Tibial artery (tissue), 4 donors: Measurements from ENCODE around the gene HIC2.
"Not testable (repeated sequence)": the region's sequence is repeated elsewhere in the genome, so short reads cannot be mapped to it uniquely, and the experiment has no call there.

ENCODE experiments used
- DNase-seq, 2 donors: peaks; one replicate each; pipeline ENCODE4 v3.0.0-alpha.2; 2019
- H3K27ac ChIP-seq, 2 donors: fragments of 200-600 bp; sonication (generic) in 1 of 2; 1 replicate in 1 of 2; 2 replicates in 1 of 2; pipeline ENCODE4 v1.5.1; 2018 to 2019; ENCODE audit warnings: mild to moderate bottlenecking in 1 of 2
- H3K27me3 ChIP-seq, 2 donors: fragments of 200-600 bp; sonication (generic) in 1 of 2; one replicate each; pipeline versions ENCODE4 v1.5.1 to v1.6.0; 2016 to 2019
- H3K36me3 ChIP-seq, 3 donors: fragments of 200-600 bp; sonication (generic) in 2 of 3; one replicate each; pipeline ENCODE4 v1.5.1; 2016 to 2019; ENCODE audit warnings: mild to moderate bottlenecking in 2 of 3
- H3K4me1 ChIP-seq, 4 donors: fragments of 200-600 bp; sonication (generic) in 2 of 4; 1 replicate in 3 of 4; 2 replicates in 1 of 4; pipeline ENCODE4 v1.5.1; 2016 to 2019
- H3K4me3 ChIP-seq, 2 donors: fragments of 200-600 bp; sonication (generic) in 1 of 2; 1 replicate in 1 of 2; 2 replicates in 1 of 2; pipeline ENCODE4 v1.5.1; 2018 to 2019; ENCODE audit warnings: mild to moderate bottlenecking in 2 of 2
- H3K9me3 ChIP-seq, 3 donors: fragments of 200-600 bp; sonication (generic) in 1 of 3; one replicate each; pipeline ENCODE4 v1.5.1; 2016 to 2019
- intact Hi-C: fragments of 100-400 bp; cut with DNase I; formaldehyde crosslinking; loops from one replicate; pipeline ENCODE4 v1.15.0; 2023; ENCODE audit warnings: low total_unique reads

HIC2 gene

GRCh38 chr22:21499623-21500506 is 82.7 kb downstream of the HIC2 start:
- DNase-seq, H3K27ac ChIP-seq, intact Hi-C loops: not testable (repeated sequence)

More at GRCh38 chr22:21499623-21500506, 82.7 kb downstream of the HIC2 start:
- not testable (repeated sequence) for H3K4me1 ChIP-seq, H3K9me3 ChIP-seq, H3K27me3 ChIP-seq, H3K4me3 ChIP-seq, H3K36me3 ChIP-seq
